ENCODE results near the gene ARL15.

DNA sequence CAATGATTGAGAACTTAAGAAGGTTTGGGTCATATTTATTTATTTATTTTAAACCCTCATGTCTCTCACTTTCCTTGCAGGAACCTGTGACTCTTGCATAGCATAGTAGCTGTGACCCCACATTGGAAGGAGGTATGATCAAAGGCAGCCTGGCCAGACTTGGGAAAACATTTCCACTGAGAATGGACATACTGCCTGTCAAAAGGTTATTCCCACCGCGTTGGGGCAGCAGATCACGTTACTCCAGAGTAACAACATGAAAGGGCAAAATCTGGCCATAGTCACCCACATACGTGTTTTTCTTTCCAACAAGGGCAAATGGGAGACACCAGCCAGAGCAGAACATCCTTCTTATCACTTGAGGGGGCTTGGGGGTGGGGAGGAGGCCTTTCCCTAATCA is 95.7 kb downstream of the ARL15 start:
- TF ChIP-seq EZH2 (IDR thresholded peaks at IDR 0.05) (no peak), POLR2AphosphoS5 (IDR thresholded peaks at IDR 0.05; ENCODE audit: borderline replicate concordance, low read depth, low read length) (no peak), FOXP2 (optimal IDR thresholded peaks at IDR 0.05; ENCODE audit: control extremely low read depth, extremely low read length, insufficient read depth) (no peak)
